GM23338 (cell line): ENCODE data around the gene CHRNA4. TPM values are rescaled to one million over a fixed set of nuclear protein-coding genes. Genes with fewer than 3 reads are reported as not detected.

ENCODE experiments used
- ATAC-seq: fragments of 200-7000 bp; cut with Tn5 transposase; 3 replicates; pipeline ENCODE4 v1.9.1; 2020
- DNase-seq: peaks from one replicate; pipeline ENCODE4 v3.0.0-alpha.2; 2015; ENCODE audit warnings: low spot score
- H2AFZ ChIP-seq: fragments of 200-600 bp; sonication (generic); 2 replicates; pipeline ENCODE4 v1.8.0; 2016; ENCODE audit warnings: antibody characterized with exemption, mild to moderate bottlenecking, moderate library complexity
- H3F3A ChIP-seq: fragments of 200-600 bp; sonication (generic); replicated peaks from 2 replicates; pipeline ENCODE4 v1.8.0; 2017; ENCODE audit warnings: antibody characterized with exemption, mixed run types, low read depth
- H3K27ac ChIP-seq: fragments of 200-600 bp; sonication (generic); 2 replicates; pipeline ENCODE4 v1.6.1; 2016; ENCODE audit warnings: low read depth
- H3K27me3 ChIP-seq: fragments of 200-600 bp; sonication (generic); 2 replicates; pipeline ENCODE4 v1.8.0; 2016; ENCODE audit warnings: mild to moderate bottlenecking, mixed run types, moderate library complexity; ENCODE audit not compliant: insufficient read depth
- H3K36me3 ChIP-seq: fragments of 200-600 bp; sonication (generic); 2 replicates; pipeline ENCODE4 v1.8.0; 2016; ENCODE audit warnings: mild to moderate bottlenecking; ENCODE audit not compliant: insufficient read depth
- H3K4me1 ChIP-seq: fragments of 200-600 bp; sonication (generic); 2 replicates; pipeline ENCODE4 v1.8.0; 2016; ENCODE audit warnings: mild to moderate bottlenecking, moderate library complexity; ENCODE audit not compliant: insufficient read depth
- H3K4me2 ChIP-seq: fragments of 200-600 bp; sonication (generic); 2 replicates; pipeline ENCODE4 v1.7.1; 2017; ENCODE audit warnings: mixed run types
- H3K4me3 ChIP-seq: fragments of 200-600 bp; sonication (generic); 2 replicates; pipeline ENCODE4 v1.6.1; 2016; ENCODE audit warnings: mixed run types
- H3K79me2 ChIP-seq: fragments of 200-600 bp; sonication (generic); replicated peaks from 2 replicates; pipeline ENCODE4 v1.8.0; 2017; ENCODE audit warnings: mild to moderate bottlenecking; ENCODE audit not compliant: insufficient read depth
- H3K9me2 ChIP-seq: fragments of 200-600 bp; sonication (generic); 2 replicates; pipeline ENCODE4 v1.8.0; 2017; ENCODE audit not compliant: insufficient read depth
- H4K20me1 ChIP-seq: fragments of 200-600 bp; sonication (generic); replicated peaks from 2 replicates; pipeline ENCODE4 v1.8.0; 2017; ENCODE audit warnings: mild to moderate bottlenecking; ENCODE audit not compliant: insufficient read depth
- H3K27ac Mint-ChIP-seq: 2 replicates; pipeline ENCODE4 v1.8.0; 2020; ENCODE audit warnings: inconsistent platforms, mild to moderate bottlenecking, moderate library complexity, mixed read lengths
- H3K27me3 Mint-ChIP-seq: 3 replicates; pipeline ENCODE4 v1.8.0; 2022; ENCODE audit warnings: low read depth, mild to moderate bottlenecking, moderate library complexity, mixed read lengths, inconsistent platforms; ENCODE audit not compliant: insufficient read depth, poor library complexity
- H3K36me3 Mint-ChIP-seq: 3 replicates; pipeline ENCODE4 v1.8.0; 2021; ENCODE audit warnings: low read depth, mild to moderate bottlenecking, inconsistent platforms, moderate library complexity, mixed read lengths
- H3K4me1 Mint-ChIP-seq: 3 replicates; pipeline ENCODE4 v1.8.0; 2020; ENCODE audit warnings: mild to moderate bottlenecking, inconsistent platforms, mixed read lengths
- H3K4me3 Mint-ChIP-seq: 3 replicates; pipeline ENCODE4 v1.8.0; 2021; ENCODE audit warnings: moderate library complexity, mild to moderate bottlenecking, inconsistent platforms, mixed read lengths
- H3K9me3 Mint-ChIP-seq: 3 replicates; pipeline ENCODE4 v1.8.0; 2020; ENCODE audit warnings: moderate library complexity, mild to moderate bottlenecking, inconsistent platforms, mixed read lengths
- CREB1 ChIP-seq: fragments of 250-450 bp; sonication (Bioruptor Pico); IDR thresholded peaks from 2 replicates; pipeline ENCODE4 v1.5.0; 2020; ENCODE audit warnings: low read depth, mild to moderate bottlenecking, moderate library complexity
- EZH2 ChIP-seq: fragments of 200-600 bp; sonication (generic); IDR thresholded peaks from one replicate; pipeline ENCODE4 v1.8.0; 2017; ENCODE audit warnings: antibody characterized with exemption, mild to moderate bottlenecking, low read depth; ENCODE audit not compliant: unreplicated experiment
- EZH2phosphoT487 ChIP-seq: fragments of 200-600 bp; sonication (generic); IDR thresholded peaks from one replicate; pipeline ENCODE4 v1.8.1; 2018; ENCODE audit warnings: antibody characterized with exemption; ENCODE audit not compliant: unreplicated experiment
- NANOG ChIP-seq: IDR thresholded peaks from 2 replicates; pipeline ENCODE4 v1.6.1; 2016; ENCODE audit warnings: antibody characterized with exemption, borderline replicate concordance
- STAT1 ChIP-seq: IDR thresholded peaks from one replicate; pipeline ENCODE4 v1.6.1; 2016; ENCODE audit warnings: antibody characterized with exemption; ENCODE audit not compliant: unreplicated experiment
- ZNF114 ChIP-seq: fragments of 250-450 bp; sonication (Bioruptor Pico); IDR thresholded peaks from 2 replicates; pipeline ENCODE4 v1.5.0; 2020; ENCODE audit warnings: mild to moderate bottlenecking, moderate library complexity
- ZNF331 ChIP-seq: fragments of 250-450 bp; sonication (Bioruptor Pico); IDR thresholded peaks from 2 replicates; pipeline ENCODE4 v1.5.0; 2020; ENCODE audit warnings: low read depth, mild to moderate bottlenecking, moderate library complexity
- polyA plus RNA-seq: library from polyadenylated mRNA; unstranded; fragments of >200 nt; fragmentation: Nextera tagmentation; extraction: Ambion mirVana; gene quantifications from 2 replicates; pipeline ENCODE4 v1.2.1, GENCODE V29; 2016
- total RNA-seq: library from RNA; depleted of rRNA; stranded (reverse); fragments of >200 nt; shearing (Covaris generic); gene quantifications from 2 replicates; pipeline ENCODE4 v1.2.3, GENCODE V29; 2014
- TF ChIP-seq, protein P1 (sequence below): fragments of 250-450 bp; sonication (Bioruptor Pico); IDR thresholded peaks from 2 replicates; pipeline ENCODE4 v1.5.0; 2020; ENCODE audit warnings: mild to moderate bottlenecking, moderate library complexity

Gene CHRNA4
- total and polyA plus RNA-seq, 2 experiments from 2014 or later = 2.7 to 3.9 TPM

GRCh38 chr20:63319164-63320040 lies 41.7 kb downstream of the CHRNA4 start:
- no peak overlapping the region for H3K27ac ChIP-seq
- H4K20me1 ChIP-seq = no peaks in the 10 kb centered on the region
- Mint-ChIP-seq H3K36me3 (no peaks in the 10 kb centered on the region), H3K4me3 (no peak overlapping the region), H3K27me3 (peaks cover 7% of the 10 kb centered on the region), H3K9me3 (no peaks in the 10 kb centered on the region), H3K4me1 (peaks cover 8% of the 10 kb centered on the region), H3K27ac (no peak overlapping the region)
- H3F3A ChIP-seq = no peaks in the 10 kb centered on the region
- TF ChIP-seq ZNF114 (CRISPR knock-in tag) = no peak
- TF ChIP-seq ZNF331 (CRISPR knock-in tag) = no peak
- no peak for TF ChIP-seq EZH2phosphoT487
- TF ChIP-seq, protein P1, sequence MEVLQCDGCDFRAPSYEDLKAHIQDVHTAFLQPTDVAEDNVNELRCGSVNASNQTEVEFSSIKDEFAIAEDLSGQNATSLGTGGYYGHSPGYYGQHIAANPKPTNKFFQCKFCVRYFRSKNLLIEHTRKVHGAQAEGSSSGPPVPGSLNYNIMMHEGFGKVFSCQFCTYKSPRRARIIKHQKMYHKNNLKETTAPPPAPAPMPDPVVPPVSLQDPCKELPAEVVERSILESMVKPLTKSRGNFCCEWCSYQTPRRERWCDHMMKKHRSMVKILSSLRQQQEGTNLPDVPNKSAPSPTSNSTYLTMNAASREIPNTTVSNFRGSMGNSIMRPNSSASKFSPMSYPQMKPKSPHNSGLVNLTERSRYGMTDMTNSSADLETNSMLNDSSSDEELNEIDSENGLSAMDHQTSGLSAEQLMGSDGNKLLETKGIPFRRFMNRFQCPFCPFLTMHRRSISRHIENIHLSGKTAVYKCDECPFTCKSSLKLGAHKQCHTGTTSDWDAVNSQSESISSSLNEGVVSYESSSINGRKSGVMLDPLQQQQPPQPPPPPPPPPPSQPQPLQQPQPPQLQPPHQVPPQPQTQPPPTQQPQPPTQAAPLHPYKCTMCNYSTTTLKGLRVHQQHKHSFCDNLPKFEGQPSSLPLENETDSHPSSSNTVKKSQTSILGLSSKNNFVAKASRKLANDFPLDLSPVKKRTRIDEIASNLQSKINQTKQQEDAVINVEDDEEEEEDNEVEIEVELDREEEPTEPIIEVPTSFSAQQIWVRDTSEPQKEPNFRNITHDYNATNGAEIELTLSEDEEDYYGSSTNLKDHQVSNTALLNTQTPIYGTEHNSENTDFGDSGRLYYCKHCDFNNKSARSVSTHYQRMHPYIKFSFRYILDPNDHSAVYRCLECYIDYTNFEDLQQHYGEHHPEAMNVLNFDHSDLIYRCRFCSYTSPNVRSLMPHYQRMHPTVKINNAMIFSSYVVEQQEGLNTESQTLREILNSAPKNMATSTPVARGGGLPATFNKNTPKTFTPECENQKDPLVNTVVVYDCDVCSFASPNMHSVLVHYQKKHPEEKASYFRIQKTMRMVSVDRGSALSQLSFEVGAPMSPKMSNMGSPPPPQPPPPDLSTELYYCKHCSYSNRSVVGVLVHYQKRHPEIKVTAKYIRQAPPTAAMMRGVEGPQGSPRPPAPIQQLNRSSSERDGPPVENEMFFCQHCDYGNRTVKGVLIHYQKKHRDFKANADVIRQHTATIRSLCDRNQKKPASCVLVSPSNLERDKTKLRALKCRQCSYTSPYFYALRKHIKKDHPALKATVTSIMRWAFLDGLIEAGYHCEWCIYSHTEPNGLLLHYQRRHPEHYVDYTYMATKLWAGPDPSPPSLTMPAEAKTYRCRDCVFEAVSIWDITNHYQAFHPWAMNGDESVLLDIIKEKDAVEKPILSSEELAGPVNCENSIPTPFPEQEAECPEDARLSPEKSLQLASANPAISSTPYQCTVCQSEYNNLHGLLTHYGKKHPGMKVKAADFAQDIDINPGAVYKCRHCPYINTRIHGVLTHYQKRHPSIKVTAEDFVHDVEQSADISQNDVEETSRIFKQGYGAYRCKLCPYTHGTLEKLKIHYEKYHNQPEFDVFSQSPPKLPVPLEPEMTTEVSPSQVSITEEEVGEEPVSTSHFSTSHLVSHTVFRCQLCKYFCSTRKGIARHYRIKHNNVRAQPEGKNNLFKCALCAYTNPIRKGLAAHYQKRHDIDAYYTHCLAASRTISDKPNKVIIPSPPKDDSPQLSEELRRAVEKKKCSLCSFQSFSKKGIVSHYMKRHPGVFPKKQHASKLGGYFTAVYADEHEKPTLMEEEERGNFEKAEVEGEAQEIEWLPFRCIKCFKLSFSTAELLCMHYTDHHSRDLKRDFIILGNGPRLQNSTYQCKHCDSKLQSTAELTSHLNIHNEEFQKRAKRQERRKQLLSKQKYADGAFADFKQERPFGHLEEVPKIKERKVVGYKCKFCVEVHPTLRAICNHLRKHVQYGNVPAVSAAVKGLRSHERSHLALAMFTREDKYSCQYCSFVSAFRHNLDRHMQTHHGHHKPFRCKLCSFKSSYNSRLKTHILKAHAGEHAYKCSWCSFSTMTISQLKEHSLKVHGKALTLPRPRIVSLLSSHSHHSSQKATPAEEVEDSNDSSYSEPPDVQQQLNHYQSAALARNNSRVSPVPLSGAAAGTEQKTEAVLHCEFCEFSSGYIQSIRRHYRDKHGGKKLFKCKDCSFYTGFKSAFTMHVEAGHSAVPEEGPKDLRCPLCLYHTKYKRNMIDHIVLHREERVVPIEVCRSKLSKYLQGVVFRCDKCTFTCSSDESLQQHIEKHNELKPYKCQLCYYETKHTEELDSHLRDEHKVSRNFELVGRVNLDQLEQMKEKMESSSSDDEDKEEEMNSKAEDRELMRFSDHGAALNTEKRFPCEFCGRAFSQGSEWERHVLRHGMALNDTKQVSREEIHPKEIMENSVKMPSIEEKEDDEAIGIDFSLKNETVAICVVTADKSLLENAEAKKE = no peak
- no peak for TF ChIP-seq CREB1
- TF ChIP-seq EZH2 = no peak
- TF ChIP-seq NANOG = no peak
- TF ChIP-seq STAT1 = no peak
- no peaks in the 10 kb centered on the region for H3K79me2 ChIP-seq
- no peaks in the 10 kb centered on the region for H3K36me3 ChIP-seq
- H3K4me3 ChIP-seq = no peak overlapping the region
- no peak overlapping the region for H3K4me2 ChIP-seq
- no peak overlapping the region for H2AFZ ChIP-seq
- no peaks in the 10 kb centered on the region for H3K27me3 ChIP-seq
- H3K9me2 ChIP-seq = no peaks in the 10 kb centered on the region
- no peak; the same call in 2 of the 3 replicates for ATAC-seq
- H3K4me1 ChIP-seq = no peaks in the 10 kb centered on the region
- no peak for DNase-seq
